ENCODE measurements around the gene OR52E2.

- TF ChIP-seq, protein P1, sequence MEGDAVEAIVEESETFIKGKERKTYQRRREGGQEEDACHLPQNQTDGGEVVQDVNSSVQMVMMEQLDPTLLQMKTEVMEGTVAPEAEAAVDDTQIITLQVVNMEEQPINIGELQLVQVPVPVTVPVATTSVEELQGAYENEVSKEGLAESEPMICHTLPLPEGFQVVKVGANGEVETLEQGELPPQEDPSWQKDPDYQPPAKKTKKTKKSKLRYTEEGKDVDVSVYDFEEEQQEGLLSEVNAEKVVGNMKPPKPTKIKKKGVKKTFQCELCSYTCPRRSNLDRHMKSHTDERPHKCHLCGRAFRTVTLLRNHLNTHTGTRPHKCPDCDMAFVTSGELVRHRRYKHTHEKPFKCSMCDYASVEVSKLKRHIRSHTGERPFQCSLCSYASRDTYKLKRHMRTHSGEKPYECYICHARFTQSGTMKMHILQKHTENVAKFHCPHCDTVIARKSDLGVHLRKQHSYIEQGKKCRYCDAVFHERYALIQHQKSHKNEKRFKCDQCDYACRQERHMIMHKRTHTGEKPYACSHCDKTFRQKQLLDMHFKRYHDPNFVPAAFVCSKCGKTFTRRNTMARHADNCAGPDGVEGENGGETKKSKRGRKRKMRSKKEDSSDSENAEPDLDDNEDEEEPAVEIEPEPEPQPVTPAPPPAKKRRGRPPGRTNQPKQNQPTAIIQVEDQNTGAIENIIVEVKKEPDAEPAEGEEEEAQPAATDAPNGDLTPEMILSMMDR (IDR thresholded peaks at IDR 0.05), result no peak
- TF ChIP-seq POLR2A (IDR thresholded peaks at IDR 0.05), result no peak
Observed at GRCh38 chr11:5103066-5103465, 43.6 kb upstream of the OR52E2 start.
